Astrocyte of the spinal cord (primary cell): ENCODE data around the gene TENM4.
A peak's percentile ranks its signal among the peaks of the same experiment; 100 is the strongest.

Experiments used
- DNase-seq: peaks from one replicate; pipeline ENCODE4 v3.0.0; 2011; ENCODE audit warnings: low read depth, low spot score
- H3K4me3 ChIP-seq: 2 replicates; pipeline ENCODE4 v1.5.1; 2011; ENCODE audit warnings: low read depth, mild to moderate bottlenecking, low read length, moderate library complexity
- CTCF ChIP-seq: IDR thresholded peaks from 2 replicates; pipeline ENCODE4 v1.5.1; 2012; ENCODE audit warnings: low read depth, mild to moderate bottlenecking, low read length, inconsistent platforms
- in situ Hi-C: cut with HindIII; loops from 2 replicates; pipeline ENCODE4 v1.10.0; 2017; ENCODE audit warnings: low sequenced_read_pairs

Gene TENM4

GRCh38 chr11:79392161-79392560 lies 48.7 kb downstream of the TENM4 start:
- in situ Hi-C loops: no loop called here
- DNase-seq: no peak
- TF ChIP-seq CTCF: no peak
- H3K4me3 ChIP-seq: no peak overlapping the region

DNA sequence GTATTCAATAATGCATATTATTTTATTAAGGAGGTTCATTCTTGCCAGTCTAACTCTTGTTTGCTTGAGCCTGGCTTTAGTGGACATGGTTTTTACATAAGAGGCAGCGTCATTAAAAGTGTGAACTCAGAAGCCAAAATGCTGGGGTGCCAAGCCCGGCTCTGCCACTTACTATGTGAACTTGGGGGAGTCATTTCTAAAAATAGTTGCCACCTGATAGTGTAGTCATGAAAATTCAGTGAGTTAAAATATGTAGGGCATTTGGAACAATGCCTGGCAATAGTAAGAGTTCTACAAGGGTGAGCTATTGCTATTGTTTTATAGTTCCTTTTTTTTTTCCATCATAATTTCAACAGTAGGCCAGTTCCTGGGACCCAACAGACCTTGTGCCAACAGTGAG lies 49.9 kb downstream of the TENM4 start:
- in situ Hi-C loops: no loop called here
- H3K4me3 ChIP-seq: no peak overlapping the region
- DNase-seq: no peak
- no peak for TF ChIP-seq CTCF

- no peak for TF ChIP-seq CTCF
- H3K4me3 ChIP-seq: no peak overlapping the region
- DNase-seq: no peak
- in situ Hi-C loops: no loop called here
Measured at GRCh38 chr11:79390477-79390876, 50.4 kb downstream of the TENM4 start.

DNA sequence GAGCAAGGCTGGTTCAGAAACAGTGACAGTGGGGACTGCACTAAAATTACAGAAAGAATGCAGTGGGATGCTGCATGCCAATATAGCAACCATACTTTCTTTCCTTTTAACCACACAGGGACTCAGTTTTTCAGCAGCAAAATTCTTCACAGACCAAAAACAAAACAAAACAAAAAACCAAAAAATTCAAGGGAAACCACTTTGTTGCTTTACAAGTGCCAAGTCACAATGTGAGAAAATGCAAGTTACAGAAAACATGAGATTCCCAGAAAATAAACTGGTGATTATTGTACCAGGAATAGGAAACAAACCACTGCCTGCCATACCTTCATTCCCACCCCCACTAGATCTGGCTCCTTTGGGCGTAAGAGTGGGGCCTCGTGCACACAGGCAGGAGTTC lies 52.6 kb downstream of the TENM4 start:
- in situ Hi-C loops: no loop called here
- peak; percentile 65 for DNase-seq
- H3K4me3 ChIP-seq: no peak overlapping the region
- no peak for TF ChIP-seq CTCF

DNA sequence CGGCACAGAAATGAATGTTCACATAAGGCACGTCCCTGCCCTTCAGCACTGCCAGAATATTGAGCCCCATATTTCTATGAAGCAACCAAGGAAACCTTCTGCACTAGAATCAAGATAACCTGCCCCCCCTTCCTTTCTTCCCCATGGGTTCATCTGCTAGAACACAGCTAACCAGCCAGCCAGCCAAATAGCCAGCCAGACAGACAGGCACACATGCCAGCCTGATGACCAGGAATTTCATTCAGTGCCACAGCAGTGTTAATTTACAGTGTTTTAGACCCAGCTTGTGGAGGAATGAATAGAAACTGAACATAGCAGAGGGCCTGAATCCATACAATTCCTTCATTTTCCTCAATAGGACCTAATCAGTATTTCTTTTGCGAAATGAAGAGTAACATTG lies 57.0 kb downstream of the TENM4 start:
- no peak overlapping the region for H3K4me3 ChIP-seq
- in situ Hi-C loops: no loop called here
- TF ChIP-seq CTCF: no peak
- no peak for DNase-seq

- in situ Hi-C loops: no loop called here
- TF ChIP-seq CTCF: no peak
- no peak overlapping the region for H3K4me3 ChIP-seq
- no peak for DNase-seq
Measured at GRCh38 chr11:79382301-79383050, 58.4 kb downstream of the TENM4 start.
